Upper lobe of left lung (tissue), 6 donors: Measurements from ENCODE around the gene SDC3. TPM values are rescaled to one million over a fixed set of nuclear protein-coding genes. Genes with fewer than 3 reads are reported as not detected.

Source experiments
- ATAC-seq, 2 donors: fragments of 200-7000 bp; cut with Tn5 transposase; one replicate each; pipeline ENCODE4 v1.9.1; 2022; ENCODE audit warnings: mild to moderate bottlenecking in 2 of 2, moderate library complexity in 2 of 2; ENCODE audit not compliant: low FRiP score in 2 of 2
- DNase-seq, 2 donors: peaks; one replicate each; pipeline ENCODE4 v3.0.0-alpha.2; 2019 to 2020
- H3K27ac ChIP-seq, 4 donors: fragments of 200-600 bp; sonication (generic); one replicate each; pipeline ENCODE4 v1.5.1; 2016 to 2019
- H3K27me3 ChIP-seq, 4 donors: fragments of 200-600 bp; sonication (generic); one replicate each; pipeline ENCODE4 v1.5.1; 2017 to 2019
- H3K36me3 ChIP-seq, 4 donors: fragments of 200-600 bp; sonication (generic); one replicate each; pipeline ENCODE4 v1.5.1; 2016 to 2019
- H3K4me1 ChIP-seq, 4 donors: fragments of 200-600 bp; sonication (generic); one replicate each; pipeline ENCODE4 v1.5.1; 2018 to 2019
- H3K4me3 ChIP-seq, 4 donors: fragments of 200-600 bp; sonication (generic); one replicate each; pipeline ENCODE4 v1.5.1; 2017 to 2019; ENCODE audit warnings: mild to moderate bottlenecking in 2 of 4, moderate library complexity in 1 of 4
- H3K9me3 ChIP-seq, 4 donors: fragments of 200-600 bp; sonication (generic); one replicate each; pipeline ENCODE4 v1.5.1; 2018 to 2019
- CTCF ChIP-seq, 6 experiments: fragments of 450-650 bp in 4 of 6; fragments of 200-600 bp in 2 of 6; sonication (generic) in 2 of 6; IDR thresholded peaks; one replicate each; pipeline ENCODE4 v1.5.1; 2016 to 2019; ENCODE audit warnings: antibody characterized with exemption in 6 of 6
- EP300 ChIP-seq, 4 donors: sonication (generic); formaldehyde crosslinking; IDR thresholded peaks; one replicate each; pipeline ENCODE4 v1.5.1; 2017; ENCODE audit warnings: antibody characterized with exemption in 4 of 4, control low read depth in 2 of 4
- POLR2A ChIP-seq, 4 donors: fragments of 450-650 bp; IDR thresholded peaks; one replicate each; pipeline ENCODE4 v1.5.1; 2016 to 2017; ENCODE audit warnings: antibody characterized with exemption in 4 of 4, mild to moderate bottlenecking in 2 of 4
- POLR2AphosphoS5 ChIP-seq, 2 donors: sonication (generic); formaldehyde crosslinking; IDR thresholded peaks; one replicate each; pipeline ENCODE4 v1.5.1; 2017; ENCODE audit warnings: antibody characterized with exemption in 2 of 2
- WGBS, 2 donors: methylation state at CpG; one replicate each; pipeline ENCODE4 v1.1.5; 2017 to 2018; 5-methylcytosine and 5-hydroxymethylcytosine counted together
- total RNA-seq, 6 donors: library from RNA; depleted of rRNA in 4 of 6; stranded (reverse); fragments of >200 nt in 4 of 6; gene quantifications; one replicate each; pipeline versions ENCODE4 v1.1.0 to v1.2.1, GENCODE V29; 2016 to 2021
- donor health status: DM: no; HTN: no; CAD: no; lungs with moderate emphysema.
- donor health status: DM: no; HTN: yes; CAD: no; lungs with severe emphysema.

SDC3 gene
- total RNA-seq, 6 donors from 2014 or later = 15.8 to 65.8 (median 30.1) TPM

DNA sequence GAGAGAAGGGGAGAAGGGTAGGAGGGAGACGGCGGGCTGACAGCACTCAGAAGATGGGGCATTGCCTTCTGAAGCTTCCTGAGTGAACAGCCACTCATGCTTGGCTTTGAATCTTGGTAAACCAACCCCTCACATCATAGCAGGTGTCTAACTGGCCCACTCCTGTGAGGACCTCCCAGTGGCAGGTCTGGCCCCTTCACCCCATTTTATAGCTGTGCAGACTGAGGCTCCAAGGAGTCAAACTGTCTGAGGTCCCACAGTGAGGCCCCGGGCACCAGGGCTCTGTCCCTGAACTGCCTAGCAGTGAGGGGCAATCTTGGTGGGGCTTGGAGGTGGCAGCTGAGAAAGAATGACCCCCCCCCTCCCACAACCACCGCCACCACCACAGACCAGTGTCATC, 41.0 kb downstream of the SDC3 start:
- H3K4me3 ChIP-seq = no peak overlapping the region
- TF ChIP-seq POLR2A (IDR thresholded peaks at IDR 0.05) (no peak), POLR2AphosphoS5 (IDR thresholded peaks at IDR 0.05) (no peak), EP300 (IDR thresholded peaks at IDR 0.05) (no peak), CTCF (IDR thresholded peaks at IDR 0.05) (no peak)
- DNase-seq = no peak
- WGBS, 2 donors = 97 to 98% methylated on average over 2 to 3 of the region's 4 CpGs
- no peak overlapping the region for H3K27ac ChIP-seq
- ATAC-seq = no peak
- H3K4me1 ChIP-seq = peaks cover 0 to 4% (median 0%) of the 10 kb centered on the region in 4 donors
- H3K36me3 ChIP-seq = peaks cover 0 to 9% (median 4%) of the 10 kb centered on the region in 4 donors
- H3K27me3 ChIP-seq = no peaks in the 10 kb centered on the region
- peaks cover 0 to under 1% (median 0%) of the 10 kb centered on the region in 4 donors for H3K9me3 ChIP-seq

- ATAC-seq (no peak), DNase-seq (no peak)
- WGBS, 2 donors = 49 to 69% methylated on average over 3 of the region's 3 CpGs
- no peaks in the 10 kb centered on the region for H3K9me3 ChIP-seq
- H3K27ac ChIP-seq = no peak overlapping the region
- peaks cover 0 to 4% (median 0%) of the 10 kb centered on the region in 4 donors for H3K4me1 ChIP-seq
- H3K36me3 ChIP-seq = no peaks in the 10 kb centered on the region
- H3K4me3 ChIP-seq = no peak overlapping the region
- TF ChIP-seq CTCF (IDR thresholded peaks at IDR 0.05) (no peak), POLR2A (IDR thresholded peaks at IDR 0.05) (no peak)
- no peaks in the 10 kb centered on the region for H3K27me3 ChIP-seq
Measured at GRCh38 chr1:30866594-30866993, 42.0 kb downstream of the SDC3 start.

- DNase-seq (no peak), ATAC-seq (peak in 1 of 2 donors; percentile 16)
- Histone ChIP-seq H3K4me3 (no peak overlapping the region), H3K4me1 (peaks cover 0 to 4% (median 0%) of the 10 kb centered on the region in 4 donors), H3K36me3 (no peaks in the 10 kb centered on the region), H3K27me3 (no peaks in the 10 kb centered on the region), H3K9me3 (no peaks in the 10 kb centered on the region), H3K27ac (no peak overlapping the region)
- 64 to 75% methylated on average over 7 of the region's 7 CpGs for WGBS, 2 donors
- TF ChIP-seq EP300 (IDR thresholded peaks at IDR 0.05) = no peak
- TF ChIP-seq POLR2A (IDR thresholded peaks at IDR 0.05) = no peak
Measured at GRCh38 chr1:30864681-30865080, 43.9 kb downstream of the SDC3 start.

GRCh38 chr1:30863858-30864604, 44.5 kb downstream of the SDC3 start:
- DNase-seq (no peak), ATAC-seq (no peak)
- Histone ChIP-seq H3K27me3 (no peaks in the 10 kb centered on the region), H3K4me3 (no peak overlapping the region), H3K4me1 (peaks cover 0 to 4% (median 2%) of the 10 kb centered on the region in 4 donors), H3K27ac (no peak overlapping the region), H3K36me3 (no peaks in the 10 kb centered on the region), H3K9me3 (no peaks in the 10 kb centered on the region)
- no peak for TF ChIP-seq POLR2A (IDR thresholded peaks at IDR 0.05)
- no peak for TF ChIP-seq CTCF (IDR thresholded peaks at IDR 0.05)
- no peak for TF ChIP-seq EP300 (IDR thresholded peaks at IDR 0.05)
- TF ChIP-seq POLR2AphosphoS5 (IDR thresholded peaks at IDR 0.05) = no peak
- 79 to 84% methylated on average over 8 of the region's 8 CpGs for WGBS, 2 donors

DNA sequence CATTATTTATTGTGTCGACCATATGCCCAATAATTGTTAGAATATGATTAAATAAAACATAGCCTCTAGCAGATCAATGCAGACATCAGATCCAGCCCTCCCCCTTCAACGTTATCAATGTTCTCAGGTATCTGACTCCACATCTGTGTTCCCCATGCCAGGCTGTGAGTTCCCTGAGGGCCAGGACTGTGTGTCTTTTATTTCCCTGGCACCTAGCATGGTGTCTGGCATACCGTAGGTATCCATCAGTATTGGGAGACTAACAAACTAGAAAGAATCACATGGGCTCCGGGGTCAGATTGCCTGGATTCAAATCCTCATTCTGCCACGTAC, 48.3 kb downstream of the SDC3 start:
- no peak overlapping the region for H3K4me3 ChIP-seq
- H3K27me3 ChIP-seq = no peaks in the 10 kb centered on the region
- no peaks in the 10 kb centered on the region for H3K36me3 ChIP-seq
- peaks cover 0 to 10% (median 5%) of the 10 kb centered on the region in 4 donors for H3K4me1 ChIP-seq
- 70 to 82% methylated on average over 5 of the region's 5 CpGs for WGBS, 2 donors
- TF ChIP-seq EP300 (IDR thresholded peaks at IDR 0.05) (no peak), POLR2AphosphoS5 (IDR thresholded peaks at IDR 0.05) (no peak), CTCF (IDR thresholded peaks at IDR 0.05) (no peak), POLR2A (IDR thresholded peaks at IDR 0.05) (no peak)
- no peaks in the 10 kb centered on the region for H3K9me3 ChIP-seq
- no peak for ATAC-seq
- H3K27ac ChIP-seq = no peak overlapping the region
- no peak for DNase-seq
